ENCODE data around the gene NXN. TPM values are rescaled to one million over a fixed set of nuclear protein-coding genes. Genes with fewer than 3 reads are reported as not detected.
"Not testable (repeated sequence)": the region's sequence is repeated elsewhere in the genome, so short reads cannot be mapped to it uniquely, and the experiment has no call there.

Gene NXN
- total RNA-seq, 2 donors from 2014 or later = 2.6 to 16.3 TPM

DNA sequence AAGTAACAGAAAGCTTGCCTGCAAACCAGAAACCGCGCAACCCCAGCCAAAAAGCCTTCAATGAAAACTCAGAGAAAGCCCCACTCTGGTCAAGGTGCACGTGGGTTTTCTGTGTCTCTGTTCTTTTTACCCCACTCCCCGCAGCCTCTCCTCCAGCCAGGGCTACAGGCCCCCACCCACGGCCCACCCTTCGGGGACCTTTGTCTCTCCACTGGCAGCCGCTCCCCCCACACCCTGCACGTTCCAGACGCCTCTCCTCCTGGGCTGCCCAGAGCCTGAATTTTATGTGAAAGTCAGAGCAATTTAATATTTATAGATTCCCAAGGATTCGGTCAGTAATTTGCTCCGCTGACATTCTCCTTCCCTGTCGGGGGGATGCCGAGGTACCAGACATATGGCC, 173.2 kb downstream of the NXN start:
- Histone ChIP-seq H3K36me3 (no peaks in the 10 kb centered on the region), H3K4me3 (no peak overlapping the region), H3K9me3 (no peaks in the 10 kb centered on the region), H3K9ac (ENCODE audit: low read depth in 2 of 2, low read length in 2 of 2) (no peak overlapping the region), H3K27me3 (no peaks in the 10 kb centered on the region), H3K4me1 (no peaks in the 10 kb centered on the region), H3K27ac (no peak overlapping the region)
- intact Hi-C loops (cut with DNase I) = no loop called here
- no peak for DNase-seq
- TF ChIP-seq CTCF (IDR thresholded peaks at IDR 0.05) = no peak

- intact Hi-C loops (cut with DNase I); H3K27me3 ChIP-seq; DNase-seq; H3K9ac ChIP-seq (ENCODE audit: low read depth in 2 of 2, low read length in 2 of 2); H3K9me3 ChIP-seq; H3K36me3 ChIP-seq; H3K27ac ChIP-seq; H3K4me1 ChIP-seq; H3K4me3 ChIP-seq: not testable (repeated sequence)
Observed at GRCh38 chr17:805886-806285, 173.7 kb downstream of the NXN start.

DNA sequence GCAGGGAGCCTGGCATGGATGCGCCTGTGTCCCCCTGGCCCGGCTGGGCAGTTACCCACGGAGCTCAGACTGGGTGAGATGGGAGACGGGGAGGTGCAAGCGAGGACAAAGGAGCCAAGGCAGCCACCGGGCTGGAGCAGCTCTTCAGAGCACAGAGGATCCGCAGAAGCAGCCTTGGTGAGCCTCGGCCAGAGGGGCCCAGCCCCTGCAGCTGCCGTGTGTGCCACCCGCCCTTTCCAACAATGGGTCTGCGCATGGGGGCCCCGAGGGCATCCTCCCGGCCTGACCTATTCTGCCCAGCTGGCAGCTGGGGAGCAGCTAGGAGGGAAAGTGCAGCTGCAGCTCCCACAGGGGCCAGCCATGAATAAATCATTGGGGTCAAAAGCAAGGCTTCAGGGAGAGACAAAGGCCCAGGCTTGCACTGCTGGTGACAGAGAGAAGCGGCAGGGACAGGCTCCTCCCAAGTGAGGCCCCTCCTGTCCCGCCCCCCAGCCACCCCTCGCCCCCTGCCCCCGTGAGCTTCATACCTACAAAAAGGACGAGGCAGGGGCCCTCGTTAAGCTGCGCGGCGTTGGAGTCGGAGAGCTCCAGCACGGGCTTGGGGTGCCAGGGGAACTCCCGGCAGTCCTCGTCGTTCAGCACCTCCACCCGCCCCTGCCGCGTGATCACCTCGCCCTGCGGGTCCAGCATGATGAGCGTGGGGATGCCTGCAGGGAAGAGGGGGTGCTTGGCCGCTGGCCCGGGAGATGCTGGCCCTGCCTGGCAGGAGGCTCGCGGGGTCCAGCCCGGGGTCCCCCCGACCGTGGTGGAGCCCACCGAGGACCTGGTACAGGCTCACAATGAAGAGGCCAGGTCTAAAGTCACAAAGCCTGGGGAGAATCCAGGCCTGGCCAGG, 174.8 kb downstream of the NXN start:
- H3K36me3 ChIP-seq = no peaks in the 10 kb centered on the region
- no peaks in the 10 kb centered on the region for H3K9me3 ChIP-seq

DNA sequence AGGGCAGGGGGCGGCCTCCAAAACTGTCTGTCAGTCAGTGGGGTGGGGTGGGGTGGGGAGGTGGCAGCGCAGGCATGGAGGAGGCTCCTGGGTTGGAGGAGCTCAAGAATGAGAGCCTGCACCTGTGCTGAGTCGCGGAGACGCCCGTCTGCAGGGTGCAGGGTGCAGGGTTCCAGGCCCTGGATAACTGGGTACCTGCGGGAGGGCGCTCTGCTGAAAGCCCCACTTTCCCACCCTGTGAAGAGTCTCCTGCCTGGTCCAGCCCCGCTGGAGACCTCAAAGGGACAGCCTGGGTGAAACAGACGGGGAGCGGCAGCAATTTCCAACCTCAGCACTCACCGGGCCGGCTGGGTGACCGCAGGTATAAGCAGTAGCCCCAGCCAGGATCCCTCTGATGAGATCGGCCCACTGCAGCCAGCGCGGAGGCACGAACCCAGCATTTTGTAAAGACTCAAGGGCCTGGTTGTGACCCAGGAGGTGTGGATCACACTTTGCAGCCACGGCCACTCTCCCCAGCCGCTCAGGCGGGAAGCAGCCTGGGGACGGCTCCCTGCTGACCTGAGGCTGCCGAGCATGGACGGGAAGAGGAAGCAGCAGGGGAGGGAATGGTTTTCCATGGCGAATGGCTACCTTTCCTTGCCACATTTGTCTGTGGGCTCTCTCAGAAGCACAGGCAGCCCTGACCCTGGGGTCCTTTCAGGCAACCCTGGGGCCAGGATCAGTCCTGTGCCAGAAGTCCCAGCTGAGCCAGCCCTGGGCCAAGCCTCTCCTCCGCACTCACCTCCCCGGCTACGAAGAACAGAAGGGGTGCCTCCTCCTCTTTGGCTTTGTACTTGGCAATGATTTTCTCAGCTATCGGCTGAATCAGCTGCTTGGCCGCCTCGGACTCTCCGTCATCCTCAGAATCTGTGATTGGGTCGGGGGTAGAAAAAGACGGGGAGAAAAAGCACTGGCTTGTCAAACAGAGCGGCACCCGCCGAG, 176.4 kb downstream of the NXN start:
- H3K36me3 ChIP-seq = no peaks in the 10 kb centered on the region
- H3K9ac ChIP-seq (ENCODE audit: low read depth in 2 of 2, low read length in 2 of 2) = no peak overlapping the region
- no peaks in the 10 kb centered on the region for H3K27me3 ChIP-seq
- no peak overlapping the region for H3K4me3 ChIP-seq
- no peak overlapping the region for H3K27ac ChIP-seq
- DNase-seq = no peak
- no peaks in the 10 kb centered on the region for H3K4me1 ChIP-seq
- no peaks in the 10 kb centered on the region for H3K9me3 ChIP-seq
- no peak for TF ChIP-seq CTCF (IDR thresholded peaks at IDR 0.05)
- intact Hi-C loops (cut with DNase I) = no loop called here

More for the DNA sequence above, 174.8 kb downstream of the NXN start:
- H3K4me3 ChIP-seq = no peak overlapping the region
- no peak for TF ChIP-seq CTCF (IDR thresholded peaks at IDR 0.05)
- no peaks in the 10 kb centered on the region for H3K4me1 ChIP-seq
- H3K27ac ChIP-seq = no peak overlapping the region
- H3K9ac ChIP-seq (ENCODE audit: low read depth in 2 of 2, low read length in 2 of 2) = no peak overlapping the region
- no peaks in the 10 kb centered on the region for H3K27me3 ChIP-seq
- DNase-seq = no peak
- intact Hi-C loops (cut with DNase I) = no loop called here

DNA sequence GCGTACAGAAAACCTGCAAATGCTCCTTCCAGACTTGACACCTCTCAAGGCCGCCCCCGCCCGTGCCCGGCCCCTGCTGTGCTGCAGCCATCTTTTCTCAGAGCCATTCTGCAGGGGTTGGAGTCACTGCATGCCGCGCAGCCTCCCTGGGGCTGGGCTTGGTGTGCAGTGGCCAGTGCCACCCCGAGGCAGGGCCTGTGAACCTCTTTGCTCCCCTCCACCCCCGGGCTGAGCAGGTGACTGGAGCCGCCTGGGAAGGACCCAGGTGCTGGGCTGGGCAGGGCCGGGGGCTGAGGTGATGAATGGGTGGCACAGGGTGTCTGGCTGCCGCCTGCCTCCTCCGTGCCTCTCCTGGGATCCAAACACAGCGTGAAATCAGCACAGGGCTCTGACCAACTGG, 177.1 kb downstream of the NXN start:
- intact Hi-C loops (cut with DNase I) = no loop called here
- no peak for TF ChIP-seq CTCF (IDR thresholded peaks at IDR 0.05)
- no peaks in the 10 kb centered on the region for H3K36me3 ChIP-seq
- H3K27ac ChIP-seq = no peak overlapping the region
- H3K9ac ChIP-seq (ENCODE audit: low read depth in 2 of 2, low read length in 2 of 2) = no peak overlapping the region
- H3K4me3 ChIP-seq = no peak overlapping the region
- no peak for DNase-seq
- H3K27me3 ChIP-seq = no peaks in the 10 kb centered on the region
- no peaks in the 10 kb centered on the region for H3K9me3 ChIP-seq
- no peaks in the 10 kb centered on the region for H3K4me1 ChIP-seq
